ENCODE measurements around the gene MAP3K2. TPM values are rescaled to one million over a fixed set of nuclear protein-coding genes. Genes with fewer than 3 reads are reported as not detected.

The MAP3K2 gene
- total RNA-seq, 1 donor from 2014 or later = 62.2 TPM

DNA sequence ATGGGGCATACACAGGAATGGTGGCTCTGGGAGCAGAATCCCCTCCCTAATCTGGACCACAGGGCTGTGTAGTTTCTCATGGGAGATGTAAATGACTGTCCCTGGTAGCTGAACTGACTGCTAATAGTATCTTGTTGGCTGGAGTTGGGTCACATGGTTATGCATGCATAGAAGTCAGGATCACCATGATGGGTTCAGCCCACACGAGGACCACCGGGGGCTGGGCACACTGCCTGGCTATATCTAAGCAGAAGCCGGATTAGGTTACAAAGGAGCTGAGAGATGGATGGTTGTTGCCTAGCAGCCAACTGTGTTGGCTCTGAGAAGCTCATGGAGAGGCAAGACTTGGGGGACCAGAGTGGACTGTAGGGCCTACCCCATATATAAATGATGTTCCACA lies 6.7 kb upstream of the MAP3K2 start:
- Histone ChIP-seq H4K20me1 (ENCODE audit: insufficient read depth, low read length) (no peaks in the 10 kb centered on the region), H3K79me2 (ENCODE audit: insufficient read depth, low read length) (no peaks in the 10 kb centered on the region), H3K27ac (ENCODE audit: low read depth, low read length) (no peak overlapping the region), H3K36me3 (ENCODE audit: insufficient read depth, low read length) (no peaks in the 10 kb centered on the region), H3K27me3 (ENCODE audit: insufficient read depth, low read length) (no peaks in the 10 kb centered on the region), H3K9ac (ENCODE audit: low read length) (no peak overlapping the region), H3K9me3 (ENCODE audit: insufficient read depth, low read depth, low read length) (no peaks in the 10 kb centered on the region), H3K4me1 (ENCODE audit: insufficient read depth, low read length) (peaks cover 16% of the 10 kb centered on the region), H3K4me3 (ENCODE audit: insufficient read depth, low read depth, low read length) (no peak overlapping the region), H3K4me2 (ENCODE audit: low read length) (no peak overlapping the region), H2AFZ (ENCODE audit: low read depth, low read length) (no peak overlapping the region)
- H3K4me3 Mint-ChIP-seq (ENCODE audit: unreplicated experiment) = no peak overlapping the region
- DNase-seq (ENCODE audit: low read depth) (no peak), FAIRE-seq (no peak)
- peaks cover 5% of the 10 kb centered on the region for H3K36me3 Mint-ChIP-seq (ENCODE audit: low read depth, unreplicated experiment)
- TF ChIP-seq EZH2 (IDR thresholded peaks at IDR 0.05; ENCODE audit: insufficient read depth, low read length) (no peak), CTCF (IDR thresholded peaks at IDR 0.05; ENCODE audit: insufficient read depth, low read depth, low read length) (no peak)
- peaks cover 4% of the 10 kb centered on the region for H3K9me3 Mint-ChIP-seq (ENCODE audit: unreplicated experiment)
- no peak overlapping the region for H3K27ac Mint-ChIP-seq (ENCODE audit: unreplicated experiment)
- H3K27me3 Mint-ChIP-seq (ENCODE audit: low read depth, unreplicated experiment) = no peaks in the 10 kb centered on the region
- H3K4me1 Mint-ChIP-seq (ENCODE audit: low read depth, unreplicated experiment) = peaks cover 41% of the 10 kb centered on the region

DNA sequence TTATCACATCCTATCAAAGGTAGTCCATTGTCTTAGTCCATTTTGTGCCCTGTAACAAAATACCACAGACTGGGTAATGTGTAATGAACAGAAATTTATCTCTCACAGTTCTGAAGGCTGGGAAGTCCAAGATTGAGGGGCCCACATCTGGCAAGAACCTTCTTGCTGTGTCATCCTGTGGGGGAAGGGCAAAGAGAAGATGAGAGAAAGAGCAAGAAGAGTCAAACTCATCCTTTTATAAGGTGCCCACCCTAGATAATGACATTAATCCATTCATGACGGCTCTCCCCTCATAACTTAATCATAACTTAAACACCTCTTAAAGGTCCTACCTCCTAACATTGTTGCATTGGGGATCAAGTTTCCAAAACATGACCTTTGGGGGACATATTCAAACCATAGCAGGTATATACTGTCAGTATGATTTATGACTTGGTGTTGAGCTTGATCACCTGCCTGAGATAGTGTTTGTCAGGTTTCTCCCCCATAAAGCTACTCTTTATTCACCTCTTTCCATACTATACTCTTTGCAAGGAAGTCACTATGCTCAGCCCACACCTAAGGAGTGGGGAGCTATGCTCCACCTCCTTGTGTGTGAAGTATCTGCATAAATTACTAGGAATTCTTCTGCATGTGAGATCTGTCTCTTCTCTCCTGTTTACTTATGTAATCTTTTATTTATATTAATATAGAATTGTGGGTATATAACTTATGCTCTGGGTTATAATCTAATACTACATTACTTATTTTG lies 5.2 kb upstream of the MAP3K2 start:
- Mint-ChIP-seq H3K27ac (ENCODE audit: unreplicated experiment) (peak overlapping the region; percentile 94), H3K9me3 (ENCODE audit: unreplicated experiment) (peaks cover 4% of the 10 kb centered on the region), H3K4me1 (ENCODE audit: low read depth, unreplicated experiment) (peaks cover 39% of the 10 kb centered on the region), H3K27me3 (ENCODE audit: low read depth, unreplicated experiment) (no peaks in the 10 kb centered on the region), H3K4me3 (ENCODE audit: unreplicated experiment) (peak overlapping the region; percentile 23), H3K36me3 (ENCODE audit: low read depth, unreplicated experiment) (peaks cover 5% of the 10 kb centered on the region)
- Histone ChIP-seq H3K4me3 (ENCODE audit: insufficient read depth, low read depth, low read length) (no peak overlapping the region), H3K36me3 (ENCODE audit: insufficient read depth, low read length) (no peaks in the 10 kb centered on the region), H2AFZ (ENCODE audit: low read depth, low read length) (no peak overlapping the region), H3K4me2 (ENCODE audit: low read length) (no peak overlapping the region), H4K20me1 (ENCODE audit: insufficient read depth, low read length) (no peaks in the 10 kb centered on the region), H3K9me3 (ENCODE audit: insufficient read depth, low read depth, low read length) (no peaks in the 10 kb centered on the region), H3K27me3 (ENCODE audit: insufficient read depth, low read length) (no peaks in the 10 kb centered on the region), H3K9ac (ENCODE audit: low read length) (no peak overlapping the region), H3K79me2 (ENCODE audit: insufficient read depth, low read length) (no peaks in the 10 kb centered on the region), H3K4me1 (ENCODE audit: insufficient read depth, low read length) (peaks cover 18% of the 10 kb centered on the region), H3K27ac (ENCODE audit: low read depth, low read length) (peak overlapping the region; percentile 24)
- DNase-seq (ENCODE audit: low read depth) (no peak), FAIRE-seq (no peak)
- TF ChIP-seq CTCF (IDR thresholded peaks at IDR 0.05; ENCODE audit: insufficient read depth, low read depth, low read length) (no peak), EZH2 (IDR thresholded peaks at IDR 0.05; ENCODE audit: insufficient read depth, low read length) (no peak)
